ENCODE data around the gene PGS1.
A peak's percentile ranks its signal among the peaks of the same experiment; 100 is the strongest.

The PGS1 gene

GRCh38 chr17:78365561-78366108 lies 12.8 kb upstream of the PGS1 start:
- DNase-seq = peak; percentile 73

GRCh38 chr17:78366109-78366848 lies 12.2 kb upstream of the PGS1 start:
- peak; percentile 69 for DNase-seq

GRCh38 chr17:78367193-78367592 lies 11.3 kb upstream of the PGS1 start:
- no peak for DNase-seq

- DNase-seq = no peak
Observed at GRCh38 chr17:78368348-78368747, 10.1 kb upstream of the PGS1 start.

DNA sequence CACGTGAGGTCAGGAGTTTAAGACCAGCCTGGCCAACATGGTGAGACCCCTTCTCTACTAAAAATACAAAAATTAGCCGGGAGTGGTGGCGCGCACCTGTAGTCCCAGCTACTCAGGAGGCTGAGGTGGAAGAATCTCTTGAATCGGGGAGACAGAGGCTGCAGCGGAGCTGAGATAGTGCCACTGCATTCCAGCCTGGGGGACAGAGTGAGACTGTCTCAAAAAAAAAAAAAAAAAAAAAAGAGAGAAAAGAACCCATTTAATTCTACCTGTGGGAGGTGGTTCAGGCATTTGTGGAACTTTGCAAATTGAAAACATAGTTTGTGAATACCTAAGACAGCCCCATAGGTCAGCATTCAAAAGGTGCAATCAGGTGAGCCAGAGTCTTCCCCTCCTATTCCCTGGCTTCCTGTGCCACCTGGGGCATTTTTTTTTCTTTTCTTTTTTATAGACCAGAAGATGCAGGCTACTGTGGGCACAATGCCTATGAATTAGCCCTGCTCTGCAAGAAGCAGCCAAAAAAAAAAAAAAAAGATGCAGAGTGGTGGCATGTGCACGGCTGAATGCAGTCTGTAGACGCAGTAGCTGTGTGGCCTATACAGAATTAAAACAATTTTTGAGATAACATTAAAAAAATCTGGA lies 9.5 kb upstream of the PGS1 start:
- DNase-seq = no peak

DNA sequence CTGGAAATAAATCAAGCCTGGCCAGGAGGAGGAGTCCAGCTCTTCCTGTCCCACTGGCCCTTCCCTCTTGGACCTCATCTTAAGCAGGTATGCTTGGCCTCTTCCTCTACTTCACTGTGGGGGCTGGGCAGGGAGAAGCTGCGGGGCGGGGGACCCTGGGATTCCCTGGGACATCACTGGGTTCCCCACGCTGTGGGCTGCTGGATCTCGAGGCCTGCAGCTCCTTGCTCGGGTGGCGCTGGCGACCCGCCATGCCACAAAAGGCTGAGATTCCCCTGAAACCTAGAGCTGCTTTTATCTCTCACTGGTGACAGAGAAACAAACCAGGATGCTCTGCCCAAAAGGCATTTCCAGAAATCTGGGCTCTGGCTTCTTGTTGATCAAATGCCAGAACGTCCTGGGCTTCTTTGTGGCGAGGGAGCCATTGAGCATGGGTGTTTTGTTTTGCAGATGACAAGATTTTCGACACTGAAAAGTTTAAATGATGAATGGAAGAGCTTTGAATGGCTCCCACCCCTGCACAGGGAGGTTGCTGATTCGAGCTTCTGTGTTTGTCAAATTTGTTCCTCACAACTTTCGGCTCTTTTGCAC lies 8.6 kb upstream of the PGS1 start:
- no peak for DNase-seq

GRCh38 chr17:78371056-78371455 lies 7.4 kb upstream of the PGS1 start:
- no peak for DNase-seq

DNA sequence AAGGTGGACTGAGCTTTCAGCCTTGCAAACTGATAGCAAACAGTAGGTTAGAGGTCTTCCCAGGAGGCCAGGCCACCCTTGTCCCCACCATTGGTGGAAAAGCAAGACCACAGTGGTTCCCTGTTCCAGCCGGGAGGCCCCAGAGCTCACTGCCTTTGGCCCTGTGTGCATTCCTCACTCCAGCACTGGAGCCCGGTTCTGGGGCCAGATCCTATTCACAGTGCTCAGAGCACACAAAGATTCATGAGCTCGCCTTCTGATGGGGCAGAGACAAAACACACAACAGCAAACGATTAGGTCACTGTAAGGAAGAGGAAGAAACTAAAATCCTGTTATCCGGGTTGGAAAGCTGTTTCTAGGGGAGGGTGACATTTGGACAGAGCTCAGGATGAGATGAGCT lies 5.6 kb upstream of the PGS1 start:
- DNase-seq = no peak

DNA sequence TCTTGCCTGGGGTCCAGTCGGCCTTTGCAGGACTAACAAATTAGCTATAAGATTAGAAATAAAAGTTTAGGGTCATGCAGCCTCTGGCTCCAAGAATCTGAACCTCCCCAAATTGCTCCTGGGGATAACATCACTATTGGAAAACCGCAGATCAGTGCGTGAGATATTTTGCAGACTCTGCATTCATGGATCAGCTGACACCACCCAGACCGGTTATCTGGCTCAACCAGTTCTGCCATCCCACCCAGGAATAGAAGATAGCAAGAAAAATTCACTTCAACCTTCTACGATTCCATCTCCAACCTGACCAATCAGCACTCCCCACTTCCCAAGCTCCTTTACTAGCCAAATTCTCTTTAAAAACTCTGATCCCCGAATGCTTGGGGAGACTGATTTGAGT lies 4.3 kb upstream of the PGS1 start:
- DNase-seq = no peak

DNA sequence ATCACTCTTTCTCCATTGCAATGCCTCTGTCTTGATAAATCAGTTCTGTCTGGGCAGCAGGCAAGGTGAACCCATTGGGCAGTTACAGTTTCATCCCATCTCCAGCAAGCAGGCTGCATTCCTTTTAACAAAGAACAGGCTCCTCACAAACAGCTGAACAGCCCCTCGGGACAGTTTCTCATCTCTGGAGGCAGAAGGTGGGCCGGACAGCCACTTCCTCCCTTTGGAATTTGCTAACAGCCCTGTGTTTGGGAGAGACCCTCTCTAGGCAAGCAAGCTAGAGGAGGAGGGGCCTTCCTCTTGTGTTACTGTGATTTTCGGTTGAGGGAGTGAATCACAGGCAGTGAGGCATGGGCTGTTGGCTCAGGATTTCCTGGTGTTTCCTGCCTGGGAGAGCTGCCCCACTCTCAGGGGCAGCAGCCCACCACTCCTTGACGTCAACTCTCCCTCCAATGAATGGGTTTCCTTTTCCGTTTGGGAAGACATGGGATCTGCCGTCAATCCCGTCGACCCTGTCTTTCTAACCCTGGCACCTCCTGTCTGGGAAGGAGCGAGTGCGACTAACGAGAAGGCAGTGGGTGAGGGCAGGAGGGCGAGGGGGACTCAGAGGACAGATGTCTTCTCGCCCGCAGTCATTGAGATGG lies 3.7 kb upstream of the PGS1 start:
- no peak for DNase-seq

DNA sequence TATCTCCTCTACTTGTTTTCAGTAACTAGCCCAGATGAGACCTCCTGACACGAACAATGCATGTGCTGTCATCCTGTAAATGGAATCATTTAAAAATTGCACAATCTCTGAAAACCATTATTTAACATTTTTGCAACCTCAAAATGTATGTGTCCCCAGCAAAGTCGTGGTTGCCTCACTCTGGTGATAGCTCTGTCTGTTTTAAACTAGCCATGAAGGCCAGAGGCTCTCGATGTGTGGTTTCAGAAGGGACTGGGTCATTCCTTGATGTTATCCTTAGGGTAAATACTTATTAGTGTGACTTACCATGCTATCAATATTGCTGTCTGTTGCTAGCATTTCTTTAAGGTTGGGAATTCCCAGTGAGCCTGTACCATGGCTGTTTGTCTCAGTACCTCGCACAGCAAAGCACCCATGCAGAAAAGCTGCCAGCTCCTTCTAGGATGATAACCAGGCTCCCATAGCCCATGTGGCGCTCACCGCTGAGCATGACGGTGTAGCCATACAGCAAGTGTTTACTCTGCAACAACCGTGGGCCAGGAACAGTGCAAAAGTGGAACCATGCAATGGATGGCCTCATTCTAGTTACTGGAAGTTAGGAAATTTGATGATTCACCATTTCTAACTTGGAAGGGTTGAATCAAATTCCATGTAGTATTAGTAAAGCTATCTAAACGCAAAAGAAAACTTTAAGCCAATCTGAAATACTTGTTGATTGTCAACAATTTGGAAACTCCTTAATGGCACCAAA lies 2.9 kb upstream of the PGS1 start:
- no peak for DNase-seq

DNA sequence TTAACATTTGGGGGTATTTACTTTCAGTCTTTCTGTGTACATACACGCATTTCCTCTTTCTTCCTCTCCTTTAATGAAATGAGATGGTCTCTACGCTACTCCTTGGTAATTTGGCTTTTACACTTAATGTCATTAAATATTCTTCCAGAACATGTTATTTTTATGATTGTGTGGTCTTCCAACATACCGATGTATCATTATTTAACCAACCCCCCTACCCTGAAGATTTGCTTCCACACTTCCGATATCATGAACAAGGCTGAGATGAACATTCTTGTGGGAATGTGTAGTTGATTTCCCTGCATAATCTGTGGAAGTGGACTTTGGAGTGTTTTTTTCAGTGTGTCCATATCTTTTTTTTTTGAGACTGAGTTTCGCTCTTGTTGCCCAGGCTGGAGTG lies 2.3 kb upstream of the PGS1 start:
- no peak for DNase-seq

GRCh38 chr17:78377858-78378224 lies 608 bp upstream of the PGS1 start:
- DNase-seq = no peak

- no peak for DNase-seq
Observed at GRCh38 chr17:78379131-78379491, 662 bp downstream of the PGS1 start.

DNA sequence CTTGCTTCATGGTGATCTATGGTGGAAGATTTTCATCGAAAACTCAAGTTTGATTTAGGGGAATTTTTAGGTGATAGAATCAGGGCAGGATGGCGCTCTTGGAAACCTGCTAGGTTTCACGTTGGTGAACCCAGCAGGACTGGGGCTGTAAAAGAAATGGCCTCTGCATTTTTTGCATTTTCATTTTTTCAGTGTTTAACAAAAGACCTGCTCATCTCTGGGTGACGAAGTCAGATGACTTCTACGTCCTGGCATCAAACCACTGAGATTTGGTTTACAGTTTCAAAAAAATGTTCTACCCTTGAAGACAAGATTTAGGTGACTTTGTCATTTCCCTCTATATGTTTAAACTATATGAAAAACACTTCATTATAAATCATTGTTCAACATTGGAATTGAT lies 1.9 kb downstream of the PGS1 start:
- DNase-seq = no peak

DNA sequence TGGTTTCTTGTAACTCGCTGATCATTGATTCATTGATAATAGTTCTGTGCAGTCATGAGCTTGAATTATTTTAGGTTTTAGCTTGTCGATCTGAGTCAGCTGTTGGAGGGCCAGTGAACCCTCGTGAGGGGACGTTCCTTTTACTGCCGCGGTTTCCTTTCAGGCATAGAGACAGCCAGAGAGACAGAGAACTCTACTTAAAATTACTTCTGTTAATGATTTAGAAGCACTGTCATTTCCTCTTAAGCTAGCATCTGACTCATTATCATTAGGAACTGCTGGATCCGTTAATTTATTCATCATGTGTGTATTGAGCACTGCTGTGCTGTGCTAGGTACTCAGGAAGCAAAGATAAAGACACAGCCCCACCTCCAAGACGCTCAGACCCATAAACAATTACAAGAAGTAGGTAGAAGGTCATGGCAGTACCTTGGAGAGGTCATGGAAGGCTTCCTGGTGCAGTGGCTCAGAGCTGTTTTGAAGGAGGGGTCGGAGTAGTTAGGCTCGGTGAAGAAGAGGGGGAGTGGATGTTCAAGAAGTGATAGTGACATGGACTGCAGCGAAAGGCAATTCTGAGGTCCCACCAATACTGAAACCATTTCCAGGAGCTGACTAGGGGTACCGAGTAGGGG lies 3.3 kb downstream of the PGS1 start:
- DNase-seq = no peak

- peak; percentile 49 for DNase-seq
Observed at GRCh38 chr17:78383725-78384471, 5.4 kb downstream of the PGS1 start.

DNA sequence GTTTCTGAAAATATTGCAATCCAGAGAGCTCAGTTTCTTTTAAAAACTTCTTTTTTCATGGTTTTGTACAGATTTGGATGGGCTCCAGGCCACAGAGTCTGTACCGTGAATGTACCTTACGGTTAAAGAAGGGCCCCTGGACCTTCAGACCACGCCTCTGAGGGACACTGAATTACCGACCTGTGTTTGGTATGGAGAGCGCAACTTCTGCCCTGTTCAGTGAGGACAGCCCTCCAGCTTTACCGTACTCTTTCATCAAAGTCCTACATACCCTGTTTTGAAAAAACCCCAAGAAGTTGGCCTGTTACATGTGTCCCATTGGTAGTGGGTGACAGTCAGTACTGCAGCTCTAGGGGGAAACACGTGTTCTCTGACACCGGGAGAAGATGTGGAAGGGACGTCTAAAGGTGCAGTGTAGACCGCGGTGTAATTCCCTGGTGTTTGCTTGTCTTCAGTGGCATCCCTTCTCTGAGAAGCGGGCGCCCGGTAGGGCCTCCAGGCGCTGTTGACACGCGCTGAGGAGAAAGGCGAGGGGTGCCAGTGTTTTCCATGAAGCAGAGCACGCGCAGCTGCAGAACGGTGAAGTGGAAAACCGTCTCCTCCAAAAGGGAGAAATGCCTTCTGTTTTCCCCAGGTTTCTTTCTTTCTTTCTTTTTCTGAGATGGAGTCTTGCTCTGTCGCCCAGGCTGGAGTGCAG lies 6.2 kb downstream of the PGS1 start:
- DNase-seq = no peak

- no peak for DNase-seq
Observed at GRCh38 chr17:78387977-78388941, 9.8 kb downstream of the PGS1 start.

Measured in right hindlimb (tissue), 1 donor.